ENCODE results near the gene RNF168.
A peak's percentile ranks its signal among the peaks of the same experiment; 100 is the strongest.
"Not testable (repeated sequence)": the region's sequence is repeated elsewhere in the genome, so short reads cannot be mapped to it uniquely, and the experiment has no call there.

The RNF168 gene

GRCh38 chr3:196514913-196515621 is 11.5 kb upstream of the RNF168 start, which contains the start of gene SMCO1:
Gene SMCO1, minus strand, starts transcription at chr3:196515346. Its CDS starts 137 bp downstream, at chr3:196515209.
- DNase-seq (ENCODE audit: low read depth): no peak

- no peak for DNase-seq (ENCODE audit: low read depth)
Measured at GRCh38 chr3:196514350-196514716, 10.8 kb upstream of the RNF168 start.

- DNase-seq (ENCODE audit: low read depth): no peak
Measured at GRCh38 chr3:196513697-196514349, 10.3 kb upstream of the RNF168 start.

- not testable (repeated sequence) for DNase-seq (ENCODE audit: low read depth)
Measured at GRCh38 chr3:196511646-196512425, 8.3 kb upstream of the RNF168 start.

- DNase-seq (ENCODE audit: low read depth): not testable (repeated sequence)
Measured at GRCh38 chr3:196511108-196511507, 7.5 kb upstream of the RNF168 start.

- no peak for DNase-seq (ENCODE audit: low read depth)
Measured at GRCh38 chr3:196506687-196507086, 3.1 kb upstream of the RNF168 start.

- no peak for DNase-seq (ENCODE audit: low read depth)
Measured at GRCh38 chr3:196504556-196504955, 988 bp upstream of the RNF168 start.

GRCh38 chr3:196504077-196504398 is 470 bp upstream of the RNF168 start:
- not testable (repeated sequence) for DNase-seq (ENCODE audit: low read depth)

- DNase-seq (ENCODE audit: low read depth): peak; percentile 28
Measured at GRCh38 chr3:196502775-196503195, 783 bp downstream of the RNF168 start.

GRCh38 chr3:196501316-196502044 is 2.1 kb downstream of the RNF168 start:
- no peak for DNase-seq (ENCODE audit: low read depth)

GRCh38 chr3:196499807-196500524 is 3.6 kb downstream of the RNF168 start:
- no peak for DNase-seq (ENCODE audit: low read depth)

- DNase-seq (ENCODE audit: low read depth): no peak
Measured at GRCh38 chr3:196499061-196499460, 4.5 kb downstream of the RNF168 start.

GRCh38 chr3:196498297-196498696 is 5.3 kb downstream of the RNF168 start:
- no peak for DNase-seq (ENCODE audit: low read depth)

GRCh38 chr3:196496183-196496582 is 7.4 kb downstream of the RNF168 start:
- no peak for DNase-seq (ENCODE audit: low read depth)

- DNase-seq (ENCODE audit: low read depth): no peak
Measured at GRCh38 chr3:196493292-196493691, 10.3 kb downstream of the RNF168 start.

- DNase-seq (ENCODE audit: low read depth): no peak
Measured at GRCh38 chr3:196492080-196492479, 11.5 kb downstream of the RNF168 start.

- no peak for DNase-seq (ENCODE audit: low read depth)
Measured at GRCh38 chr3:196489747-196490146, 13.8 kb downstream of the RNF168 start.

GRCh38 chr3:196486263-196486662 is 17.3 kb downstream of the RNF168 start:
- DNase-seq (ENCODE audit: low read depth): no peak

GRCh38 chr3:196477678-196478077 is 25.9 kb downstream of the RNF168 start:
- DNase-seq (ENCODE audit: low read depth): no peak

- no peak for DNase-seq (ENCODE audit: low read depth)
Measured at GRCh38 chr3:196472286-196472685, 31.3 kb downstream of the RNF168 start.

GRCh38 chr3:196471551-196471950 is 32.0 kb downstream of the RNF168 start:
- DNase-seq (ENCODE audit: low read depth): no peak

GRCh38 chr3:196470182-196470581 is 33.4 kb downstream of the RNF168 start:
- DNase-seq (ENCODE audit: low read depth): not testable (repeated sequence)
